ENCODE results near the gene DNASE2.

The DNASE2 gene

DNA sequence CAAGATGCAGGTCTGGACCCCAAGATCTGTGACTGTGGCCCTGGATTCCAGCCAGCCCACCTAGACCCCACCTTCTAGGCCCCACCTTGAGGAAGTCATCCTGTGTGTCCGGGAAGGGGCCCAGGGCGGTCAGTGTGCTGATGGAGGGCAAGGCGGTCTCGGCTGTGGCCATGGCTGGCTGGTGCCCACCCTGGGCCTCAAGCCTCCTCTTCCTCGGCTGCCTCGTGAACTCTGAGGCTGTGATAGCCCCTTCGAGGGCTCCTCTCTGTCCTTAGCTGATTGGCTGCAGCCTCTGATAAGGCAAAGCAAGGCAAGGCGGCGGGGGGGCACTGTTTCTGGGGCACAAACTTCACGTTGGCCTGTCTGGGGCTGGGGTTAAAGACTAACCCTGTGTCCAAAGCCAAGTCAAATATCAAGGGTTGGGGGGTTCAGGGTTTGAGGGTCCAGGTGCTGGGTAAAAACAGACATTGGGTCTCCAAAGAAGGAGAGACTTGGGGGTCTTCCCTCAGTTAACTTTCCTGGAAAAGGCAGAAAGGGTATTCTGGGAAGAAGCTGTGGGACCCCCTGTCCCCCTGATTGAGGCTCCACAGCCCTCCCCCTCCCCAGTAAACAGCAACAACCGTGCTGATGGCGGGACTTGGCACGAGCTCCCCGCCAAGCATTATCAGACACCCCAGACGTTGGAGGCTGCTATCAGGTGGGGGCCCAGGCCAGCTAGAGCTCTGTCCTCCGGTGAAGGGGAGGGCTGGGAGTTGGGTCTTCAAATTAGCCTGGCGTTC is 5.9 kb upstream of the DNASE2 start, which contains the start of gene KLF1:
KLF1 (minus strand) TSS at position 233 of the 779 bp plus-strand sequence; CDS start at position 172, 61 bp downstream.
- no peak for DNase-seq (ENCODE audit: low read depth)

DNA sequence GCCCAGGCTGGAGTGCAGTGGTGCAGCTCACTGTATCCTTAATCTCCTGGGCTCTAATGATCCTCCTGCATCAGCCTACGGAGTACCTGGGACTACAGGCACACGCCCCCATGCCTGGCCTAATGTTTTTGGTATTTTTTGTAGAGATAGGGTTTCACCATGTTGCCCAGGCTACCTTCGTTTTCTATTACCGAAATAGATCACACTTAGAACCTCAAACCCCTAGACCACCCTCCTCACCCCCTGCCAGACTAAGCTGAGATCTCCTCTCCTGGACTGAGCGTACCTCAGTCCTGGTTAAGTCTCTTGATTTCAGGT is 5.4 kb upstream of the DNASE2 start:
- DNase-seq (ENCODE audit: low read depth) = no peak

GRCh38 chr19:12885749-12886650 is 4.8 kb upstream of the DNASE2 start:
- DNase-seq (ENCODE audit: low read depth) = no peak

DNA sequence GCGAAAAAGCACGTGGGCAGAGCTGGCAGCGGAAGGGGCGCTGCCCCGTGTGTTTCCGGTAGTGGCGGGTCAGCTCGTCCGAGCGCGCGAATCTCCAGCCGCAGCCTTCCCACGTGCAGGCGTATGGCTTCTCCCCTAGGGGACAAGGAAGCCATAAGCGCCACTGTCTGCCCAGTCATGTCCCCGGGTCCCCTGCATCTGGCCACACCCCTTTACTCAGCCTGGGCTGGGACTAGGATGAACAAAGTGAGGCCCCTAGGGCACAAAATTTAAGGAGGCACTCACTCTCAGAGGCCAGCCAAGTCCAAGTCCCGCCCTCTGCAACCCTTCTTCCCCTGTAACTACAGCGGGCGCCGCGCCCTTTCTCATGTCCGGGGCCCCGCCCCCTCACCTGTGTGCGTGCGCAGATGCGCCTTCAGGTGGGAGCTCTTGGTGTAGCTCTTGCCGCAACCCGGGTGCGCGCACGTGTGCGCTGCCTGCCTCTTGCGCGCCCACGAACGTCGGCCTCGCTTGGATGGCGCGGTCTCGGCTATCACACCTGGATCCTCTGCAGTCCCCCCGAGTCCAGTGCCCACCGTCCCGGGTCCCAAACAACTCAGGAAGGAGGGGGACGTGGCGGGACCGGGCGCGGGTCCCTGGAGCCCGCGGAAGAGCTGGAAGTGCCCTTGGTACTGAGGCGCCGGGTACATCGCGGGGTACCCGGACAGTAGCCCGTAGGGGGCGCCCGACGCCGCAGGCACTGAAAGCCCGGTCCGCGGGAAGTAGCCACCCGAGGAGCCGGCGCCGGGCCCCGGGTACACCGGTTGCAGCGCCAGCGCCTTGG is 3.9 kb upstream of the DNASE2 start:
- DNase-seq (ENCODE audit: low read depth) = peak; percentile 69

DNA sequence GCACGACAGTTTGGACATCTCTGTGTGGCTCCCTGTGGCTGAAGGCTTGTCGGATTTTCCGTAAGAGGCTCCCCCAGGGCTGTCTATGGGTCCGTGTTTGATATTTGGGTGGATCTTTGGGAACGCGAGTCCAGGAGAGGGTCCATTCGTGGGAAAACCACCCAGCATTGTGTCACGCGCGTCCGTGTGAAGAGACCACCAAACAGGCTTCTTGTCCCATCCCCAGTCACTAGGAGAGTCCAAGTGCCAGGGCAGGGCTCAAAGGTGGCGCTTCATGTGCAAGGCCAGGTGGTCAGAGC is 3.3 kb upstream of the DNASE2 start:
- no peak for DNase-seq (ENCODE audit: low read depth)

- DNase-seq (ENCODE audit: low read depth) = no peak
These were observed 3.0 kb upstream of the DNASE2 start for GRCh38 chr19:12884202-12884601.

DNA sequence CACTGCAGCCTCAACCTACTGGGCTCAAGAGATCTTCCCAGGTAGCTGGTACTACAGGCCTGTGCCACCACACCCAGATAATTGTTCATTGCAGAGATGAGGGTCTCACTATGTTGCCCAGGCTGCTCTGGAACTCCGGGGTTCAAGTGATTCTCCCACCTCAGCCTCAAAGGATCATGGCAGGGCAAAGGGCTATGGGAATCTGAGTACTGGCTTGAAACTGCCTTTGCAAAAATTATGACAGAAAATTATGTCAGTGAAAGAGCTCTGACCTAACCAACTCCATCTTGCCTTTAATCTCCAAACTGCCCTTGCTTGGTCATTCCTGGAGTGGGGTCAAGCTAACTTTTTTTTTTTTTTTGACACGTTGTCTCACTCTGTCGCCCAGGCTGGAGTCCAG is 1.3 kb upstream of the DNASE2 start:
- DNase-seq (ENCODE audit: low read depth) = no peak

GRCh38 chr19:12880551-12881171 is 588 bp downstream of the DNASE2 start:
- no peak for DNase-seq (ENCODE audit: low read depth)

DNA sequence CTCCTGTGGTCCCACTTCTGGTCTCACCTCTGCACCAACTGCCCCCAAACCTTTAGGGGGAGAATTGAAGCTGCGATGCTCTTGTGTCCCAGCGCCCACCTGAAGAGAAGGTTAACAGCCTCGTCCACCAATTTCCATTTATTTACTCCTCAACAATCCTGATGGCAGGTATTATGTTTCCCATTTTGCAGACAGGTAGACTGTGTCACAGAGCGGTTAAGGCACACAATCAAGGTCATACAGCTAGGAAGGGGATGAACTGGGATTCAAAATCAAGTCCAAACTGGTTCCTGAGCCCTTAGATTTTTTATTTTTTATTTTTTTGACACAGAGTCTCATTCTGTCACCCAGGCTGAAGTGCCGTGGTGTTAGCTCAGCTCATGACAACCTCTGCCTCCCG is 6.2 kb downstream of the DNASE2 start:
- no peak for DNase-seq (ENCODE audit: low read depth)

GRCh38 chr19:12873891-12874745 is 7.1 kb downstream of the DNASE2 start:
- DNase-seq (ENCODE audit: low read depth) = no peak

DNA sequence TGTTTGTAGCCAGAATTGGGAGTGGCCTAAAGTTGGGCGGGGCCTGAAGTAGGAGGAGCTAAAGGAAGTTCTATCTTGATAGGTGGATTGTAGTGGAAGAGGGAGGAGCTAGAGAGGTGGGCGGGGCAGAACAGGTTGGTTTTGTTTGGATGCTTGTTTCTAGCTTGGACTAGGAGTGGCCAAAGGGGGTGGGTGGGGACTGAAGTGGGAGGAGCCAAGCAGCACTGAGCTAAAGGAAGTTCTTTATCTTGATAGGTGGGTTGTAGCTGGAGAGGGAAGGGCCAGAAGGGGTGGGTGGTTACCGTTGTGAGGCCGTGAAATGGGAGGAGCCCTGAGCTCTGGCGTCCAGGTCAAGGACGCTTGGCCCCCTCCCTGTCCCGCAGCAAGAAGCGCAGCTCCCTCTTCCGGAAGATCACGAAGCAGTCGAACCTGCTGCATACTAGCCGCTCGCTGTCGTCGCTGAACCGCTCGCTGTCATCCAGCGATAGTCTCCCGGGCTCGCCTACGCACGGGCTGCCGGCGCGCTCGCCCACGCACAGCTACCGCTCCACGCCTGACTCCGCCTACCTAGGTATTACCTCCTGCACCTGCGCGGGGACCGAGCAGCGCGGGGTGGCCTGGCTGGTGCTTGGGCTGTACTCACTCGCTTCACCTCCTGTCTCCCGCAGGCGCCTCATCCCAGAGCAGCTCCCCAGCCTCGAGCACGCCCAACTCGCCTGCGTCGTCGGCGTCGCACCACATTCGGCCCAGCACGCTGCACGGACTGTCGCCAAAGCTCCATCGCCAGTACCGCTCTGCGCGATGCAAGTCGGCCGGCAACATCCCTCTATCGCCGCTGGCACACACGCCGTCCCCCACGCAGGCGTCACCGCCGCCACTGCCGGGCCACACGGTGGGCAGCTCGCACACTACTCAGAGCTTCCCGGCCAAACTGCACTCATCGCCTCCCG is 8.0 kb downstream of the DNASE2 start:
- DNase-seq (ENCODE audit: low read depth) = no peak

- DNase-seq (ENCODE audit: low read depth) = no peak
These were observed 9.0 kb downstream of the DNASE2 start for GRCh38 chr19:12872255-12872654.

DNA sequence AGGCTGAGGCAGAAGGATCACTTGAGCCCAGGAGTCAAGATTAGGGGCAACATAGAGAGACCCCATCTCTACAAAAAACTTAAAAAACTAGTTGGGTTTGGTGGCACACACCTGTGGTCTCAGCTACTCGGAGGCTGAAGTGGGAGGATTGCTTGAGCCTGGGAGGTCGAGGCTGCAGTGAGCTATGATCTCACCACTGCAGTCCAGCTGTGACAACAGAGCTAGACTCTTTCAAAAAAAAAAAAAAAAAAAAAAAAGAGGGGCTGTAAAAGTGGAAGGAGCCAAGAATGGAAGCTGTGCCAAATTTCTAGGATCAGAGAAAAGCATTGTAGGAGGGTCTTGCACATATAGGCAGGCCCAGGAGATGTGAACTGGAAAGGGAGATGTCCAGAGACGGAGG is 9.6 kb downstream of the DNASE2 start:
- no peak for DNase-seq (ENCODE audit: low read depth)

- DNase-seq (ENCODE audit: low read depth) = no peak
These were observed 12.6 kb downstream of the DNASE2 start for GRCh38 chr19:12868540-12869112.

GRCh38 chr19:12867120-12868099 is 13.8 kb downstream of the DNASE2 start:
- DNase-seq (ENCODE audit: low read depth) = peak; percentile 55

- DNase-seq (ENCODE audit: low read depth) = no peak
These were observed 14.7 kb downstream of the DNASE2 start for GRCh38 chr19:12866416-12867119.

DNA sequence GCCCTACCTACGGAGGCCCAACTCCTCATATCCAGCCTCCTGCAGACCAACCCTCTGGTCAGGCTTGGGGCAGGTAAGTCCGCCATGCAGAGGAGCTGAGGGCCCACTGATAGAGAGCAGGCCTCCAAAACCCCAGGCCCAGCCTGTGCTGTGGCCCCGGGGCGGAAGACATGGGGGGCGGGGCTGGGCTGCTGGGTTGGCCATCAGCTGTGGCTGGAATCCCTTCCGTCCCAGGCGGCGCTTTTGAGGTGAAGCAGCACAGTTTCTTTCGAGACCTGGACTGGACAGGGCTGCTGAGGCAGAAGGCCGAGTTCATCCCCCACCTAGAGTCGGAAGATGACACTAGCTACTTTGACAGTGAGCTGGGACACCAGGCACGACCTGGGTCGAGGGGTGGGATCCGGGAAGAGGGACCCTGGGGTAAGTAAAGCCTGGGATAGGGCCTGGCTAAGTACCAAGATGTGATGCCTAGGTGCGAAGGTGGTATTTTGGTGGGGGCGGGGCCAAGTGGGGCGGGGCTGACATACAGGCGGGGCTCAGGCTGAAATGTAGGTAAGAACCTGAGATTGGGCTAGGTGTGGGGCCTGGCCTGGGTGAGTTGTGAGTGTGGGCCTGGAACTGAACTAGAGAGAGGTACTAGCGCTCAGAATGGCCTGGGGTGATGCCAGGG is 15.4 kb downstream of the DNASE2 start:
- DNase-seq (ENCODE audit: low read depth) = no peak

Measured in stimulated activated CD8-positive, alpha-beta memory T cell treated with anti-CD3 and anti-CD28 coated beads, Interleukin-15, amount 100 ng/mL, for 24 hours (primary cell).